ENCODE results near the gene ATP6V1G3.
"Not testable (repeated sequence)": the region's sequence is repeated elsewhere in the genome, so short reads cannot be mapped to it uniquely, and the experiment has no call there.

ATP6V1G3 gene

GRCh38 chr1:198540580-198540979, at the start of gene ATP6V1G3:
ATP6V1G3 (minus strand) TSS chr1:198540680; CDS start chr1:198540650, 30 bp downstream.
- TF ChIP-seq CTCF (IDR thresholded peaks at IDR 0.05) = no peak
- Mint-ChIP-seq H3K27ac (no peak within 1 kb of the TSS), H3K9me3 (no peaks in the 10 kb centered on the region), H3K36me3 (ENCODE audit: low read depth) (no peaks in the 10 kb centered on the region), H3K4me1 (no peaks in the 10 kb centered on the region), H3K4me3 (no peak within 1 kb of the TSS), H3K27me3 (ENCODE audit: low read depth, poor library complexity) (no peaks in the 10 kb centered on the region)
- no peak for DNase-seq

GRCh38 chr1:198588845-198589244, 48.4 kb upstream of the ATP6V1G3 start:
- H3K9me3 Mint-ChIP-seq = peaks cover 24% of the 10 kb centered on the region
- no peaks in the 10 kb centered on the region for H3K36me3 Mint-ChIP-seq (ENCODE audit: low read depth)
- H3K27ac Mint-ChIP-seq = no peak overlapping the region
- no peak for TF ChIP-seq CTCF (IDR thresholded peaks at IDR 0.05)
- H3K4me1 Mint-ChIP-seq = no peaks in the 10 kb centered on the region
- no peak overlapping the region for H3K4me3 Mint-ChIP-seq
- peaks cover 6% of the 10 kb centered on the region for H3K27me3 Mint-ChIP-seq (ENCODE audit: low read depth, poor library complexity)
- no peak for DNase-seq

- H3K9me3 Mint-ChIP-seq = peaks cover 26% of the 10 kb centered on the region
- H3K27me3 Mint-ChIP-seq (ENCODE audit: low read depth, poor library complexity) = peaks cover 6% of the 10 kb centered on the region
- no peaks in the 10 kb centered on the region for H3K4me1 Mint-ChIP-seq
- H3K4me3 Mint-ChIP-seq = no peak overlapping the region
- no peak overlapping the region for H3K27ac Mint-ChIP-seq
- no peaks in the 10 kb centered on the region for H3K36me3 Mint-ChIP-seq (ENCODE audit: low read depth)
- no peak for TF ChIP-seq CTCF (IDR thresholded peaks at IDR 0.05)
- no peak for DNase-seq
These were observed 43.7 kb upstream of the ATP6V1G3 start for GRCh38 chr1:198584163-198584562.

GRCh38 chr1:198583209-198583802, 42.8 kb upstream of the ATP6V1G3 start:
- H3K4me1 Mint-ChIP-seq; H3K27ac Mint-ChIP-seq; H3K36me3 Mint-ChIP-seq (ENCODE audit: low read depth): not testable (repeated sequence)

GRCh38 chr1:198577444-198577843, 37.0 kb upstream of the ATP6V1G3 start:
- no peak for DNase-seq
- no peak overlapping the region for H3K27ac Mint-ChIP-seq
- H3K36me3 Mint-ChIP-seq (ENCODE audit: low read depth) = no peaks in the 10 kb centered on the region
- TF ChIP-seq CTCF (IDR thresholded peaks at IDR 0.05) = no peak
- no peaks in the 10 kb centered on the region for H3K27me3 Mint-ChIP-seq (ENCODE audit: low read depth, poor library complexity)
- H3K9me3 Mint-ChIP-seq = peaks cover 13% of the 10 kb centered on the region
- no peaks in the 10 kb centered on the region for H3K4me1 Mint-ChIP-seq
- H3K4me3 Mint-ChIP-seq = no peak overlapping the region

More at GRCh38 chr1:198583209-198583802, 42.8 kb upstream of the ATP6V1G3 start:
- DNase-seq; H3K27me3 Mint-ChIP-seq (ENCODE audit: low read depth, poor library complexity); H3K4me3 Mint-ChIP-seq: not testable (repeated sequence)
- peaks cover 21% of the 10 kb centered on the region for H3K9me3 Mint-ChIP-seq

GRCh38 chr1:198575798-198576641, 35.5 kb upstream of the ATP6V1G3 start:
- no peak overlapping the region for H3K4me3 Mint-ChIP-seq
- no peak for DNase-seq
- no peak for TF ChIP-seq CTCF (IDR thresholded peaks at IDR 0.05)
- peaks cover 2% of the 10 kb centered on the region for H3K9me3 Mint-ChIP-seq
- no peaks in the 10 kb centered on the region for H3K4me1 Mint-ChIP-seq
- H3K27me3 Mint-ChIP-seq (ENCODE audit: low read depth, poor library complexity) = no peaks in the 10 kb centered on the region
- H3K36me3 Mint-ChIP-seq (ENCODE audit: low read depth) = no peaks in the 10 kb centered on the region
- peak overlapping the region; percentile 10 for H3K27ac Mint-ChIP-seq
